Neural progenitor cell (in vitro differentiated cells): ENCODE data around the gene ZFP69B. TPM values are rescaled to one million over a fixed set of nuclear protein-coding genes. Genes with fewer than 3 reads are reported as not detected.

Experiments used
- DNase-seq: peaks from one replicate; pipeline ENCODE4 v3.0.0-alpha.2; 2016; ENCODE audit warnings: low spot score
- H2AFZ ChIP-seq: fragments of 200-600 bp; sonication (generic); replicated peaks from 2 replicates; pipeline ENCODE4 v1.6.1; 2016; ENCODE audit warnings: antibody characterized with exemption
- H3F3A ChIP-seq: fragments of 200-600 bp; sonication (generic); 2 replicates; pipeline ENCODE4 v1.6.1; 2016; ENCODE audit warnings: antibody characterized with exemption, low read depth
- H3K27ac ChIP-seq: fragments of 200-600 bp; sonication (generic); 2 replicates; pipeline ENCODE4 v1.5.1; 2016; ENCODE audit warnings: mild to moderate bottlenecking
- H3K27me3 ChIP-seq: fragments of 200-600 bp; sonication (generic); 2 replicates; pipeline ENCODE4 v1.6.1; 2016; ENCODE audit warnings: mild to moderate bottlenecking, moderate library complexity
- H3K36me3 ChIP-seq: fragments of 200-600 bp; sonication (generic); 2 replicates; pipeline ENCODE4 v1.5.1; 2016
- H3K4me1 ChIP-seq: fragments of 200-600 bp; sonication (generic); 2 replicates; pipeline ENCODE4 v1.6.1; 2016; ENCODE audit warnings: mixed run types
- H3K4me2 ChIP-seq: fragments of 200-600 bp; sonication (generic); 2 replicates; pipeline ENCODE4 v1.6.1; 2016
- H3K4me3 ChIP-seq: fragments of 200-600 bp; sonication (generic); 2 replicates; pipeline ENCODE4 v1.5.1; 2016
- H3K79me2 ChIP-seq: fragments of 200-600 bp; sonication (generic); 2 replicates; pipeline ENCODE4 v1.6.1; 2016; ENCODE audit warnings: low read depth
- H3K9ac ChIP-seq: fragments of 200-600 bp; sonication (generic); 2 replicates; pipeline ENCODE4 v1.6.1; 2016
- H3K9me3 ChIP-seq: fragments of 200-600 bp; sonication (generic); 2 replicates; pipeline ENCODE4 v1.5.1; 2016; ENCODE audit warnings: low read depth
- H4K20me1 ChIP-seq: fragments of 200-600 bp; sonication (generic); 2 replicates; pipeline ENCODE4 v1.6.1; 2016; ENCODE audit warnings: low read depth
- H3K27ac Mint-ChIP-seq: 3 replicates; pipeline ENCODE4 v1.8.0; 2021; ENCODE audit warnings: mixed read lengths
- H3K27me3 Mint-ChIP-seq: 2 replicates; pipeline ENCODE4 v1.8.0; 2022; ENCODE audit warnings: low read depth, mild to moderate bottlenecking, inconsistent platforms, moderate library complexity, mixed read lengths; ENCODE audit not compliant: insufficient read depth
- H3K36me3 Mint-ChIP-seq: 3 replicates; pipeline ENCODE4 v1.8.0; 2021; ENCODE audit warnings: mixed read lengths
- H3K4me1 Mint-ChIP-seq: 3 replicates; pipeline ENCODE4 v1.8.0; 2021; ENCODE audit warnings: mixed read lengths
- H3K4me3 Mint-ChIP-seq: 3 replicates; pipeline ENCODE4 v1.8.0; 2021; ENCODE audit warnings: mild to moderate bottlenecking, moderate library complexity, mixed read lengths
- H3K9me3 Mint-ChIP-seq: 3 replicates; pipeline ENCODE4 v1.8.0; 2020; ENCODE audit warnings: mixed read lengths
- CTCF ChIP-seq: fragments of 200-600 bp; sonication (generic); IDR thresholded peaks from 2 replicates; pipeline ENCODE4 v1.5.1; 2017; ENCODE audit warnings: antibody characterized with exemption, mild to moderate bottlenecking
- EZH2 ChIP-seq: fragments of 200-600 bp; sonication (generic); IDR thresholded peaks from 2 replicates; pipeline ENCODE4 v1.6.1; 2017; ENCODE audit warnings: antibody characterized with exemption, mild to moderate bottlenecking, moderate library complexity
- EZH2phosphoT487 ChIP-seq: fragments of 200-600 bp; sonication (generic); IDR thresholded peaks from 2 replicates; pipeline ENCODE4 v1.6.1; 2017; ENCODE audit warnings: antibody characterized with exemption
- total RNA-seq: library from RNA; depleted of rRNA; stranded (reverse); fragments of >200 nt; gene quantifications from 2 replicates; pipeline ENCODE4 v1.2.3, GENCODE V29; 2015; ENCODE audit warnings: low replicate concordance

The ZFP69B gene
- total RNA-seq, 1 donor from 2014 or later, result 17.1 TPM

GRCh38 chr1:40425198-40425597 lies 25.1 kb upstream of the ZFP69B start:
- Histone ChIP-seq H3K4me2 (no peak overlapping the region), H3K4me3 (no peak overlapping the region), H3K79me2 (no peaks in the 10 kb centered on the region), H3F3A (peaks cover 12% of the 10 kb centered on the region), H2AFZ (no peak overlapping the region), H4K20me1 (no peaks in the 10 kb centered on the region), H3K4me1 (peaks cover 15% of the 10 kb centered on the region), H3K27ac (no peak overlapping the region), H3K36me3 (no peaks in the 10 kb centered on the region), H3K9ac (no peak overlapping the region), H3K9me3 (no peaks in the 10 kb centered on the region), H3K27me3 (no peaks in the 10 kb centered on the region)
- peaks cover 5% of the 10 kb centered on the region for H3K9me3 Mint-ChIP-seq
- H3K4me3 Mint-ChIP-seq, result no peak overlapping the region
- TF ChIP-seq EZH2phosphoT487 (no peak), CTCF (no peak), EZH2 (no peak)
- H3K27ac Mint-ChIP-seq, result no peak overlapping the region
- H3K27me3 Mint-ChIP-seq, result peaks cover 4% of the 10 kb centered on the region
- no peak for DNase-seq
- H3K4me1 Mint-ChIP-seq, result peaks cover 23% of the 10 kb centered on the region
- peaks cover 2% of the 10 kb centered on the region for H3K36me3 Mint-ChIP-seq

GRCh38 chr1:40431385-40431784 lies 18.9 kb upstream of the ZFP69B start:
- Mint-ChIP-seq H3K9me3 (peaks cover 3% of the 10 kb centered on the region), H3K27ac (no peak overlapping the region), H3K36me3 (no peaks in the 10 kb centered on the region), H3K4me1 (no peaks in the 10 kb centered on the region), H3K4me3 (no peak overlapping the region), H3K27me3 (peaks cover 2% of the 10 kb centered on the region)
- no peak for DNase-seq
- no peaks in the 10 kb centered on the region for H3K36me3 ChIP-seq
- H3K9ac ChIP-seq, result no peak overlapping the region
- H3K4me2 ChIP-seq, result no peak overlapping the region
- no peak overlapping the region for H3K27ac ChIP-seq
- H4K20me1 ChIP-seq, result no peaks in the 10 kb centered on the region
- H3K4me3 ChIP-seq, result no peak overlapping the region
- H3K27me3 ChIP-seq, result no peaks in the 10 kb centered on the region
- H3F3A ChIP-seq, result no peaks in the 10 kb centered on the region
- H3K9me3 ChIP-seq, result no peaks in the 10 kb centered on the region
- no peak overlapping the region for H2AFZ ChIP-seq
- no peaks in the 10 kb centered on the region for H3K4me1 ChIP-seq
- no peak for TF ChIP-seq CTCF
- no peak for TF ChIP-seq EZH2
- no peak for TF ChIP-seq EZH2phosphoT487
- no peaks in the 10 kb centered on the region for H3K79me2 ChIP-seq

- Histone ChIP-seq H2AFZ (no peak overlapping the region), H3F3A (no peaks in the 10 kb centered on the region), H3K79me2 (no peaks in the 10 kb centered on the region), H3K9me3 (no peaks in the 10 kb centered on the region), H4K20me1 (no peaks in the 10 kb centered on the region), H3K4me1 (no peaks in the 10 kb centered on the region), H3K36me3 (no peaks in the 10 kb centered on the region), H3K27ac (no peak overlapping the region), H3K27me3 (no peaks in the 10 kb centered on the region), H3K9ac (no peak overlapping the region), H3K4me3 (no peak overlapping the region), H3K4me2 (no peak overlapping the region)
- Mint-ChIP-seq H3K27me3 (no peaks in the 10 kb centered on the region), H3K27ac (no peak overlapping the region), H3K4me1 (no peaks in the 10 kb centered on the region), H3K9me3 (no peaks in the 10 kb centered on the region), H3K4me3 (no peak overlapping the region), H3K36me3 (no peaks in the 10 kb centered on the region)
- TF ChIP-seq CTCF, result no peak
- no peak for TF ChIP-seq EZH2phosphoT487
- TF ChIP-seq EZH2, result no peak
- DNase-seq, result no peak
Observed at GRCh38 chr1:40432644-40433390, 17.5 kb upstream of the ZFP69B start.
